Effector memory CD4-positive, alpha-beta T cell (primary cell): Measurements from ENCODE around the gene MALT1.

Experiments
- DNase-seq, 3 donors: peaks; one replicate each; pipeline ENCODE4 v3.0.0-alpha.2; 2020
- H3K27ac ChIP-seq: 2 replicates; pipeline ENCODE4 v1.7.0; 2013; ENCODE audit warnings: mild to moderate bottlenecking, low read length, moderate library complexity; ENCODE audit not compliant: insufficient read depth, poor library complexity, severe bottlenecking
- H3K27me3 ChIP-seq: replicated peaks from 2 replicates; pipeline ENCODE4 v1.7.0; 2013; ENCODE audit warnings: mild to moderate bottlenecking, low read length; ENCODE audit not compliant: insufficient read depth, control insufficient read depth, poor library complexity, severe bottlenecking
- H3K36me3 ChIP-seq: 2 replicates; pipeline ENCODE4 v1.7.0; 2013; ENCODE audit warnings: mild to moderate bottlenecking, low read length, moderate library complexity; ENCODE audit not compliant: control insufficient read depth, insufficient read depth
- H3K4me1 ChIP-seq: 2 replicates; pipeline ENCODE4 v1.7.0; 2013; ENCODE audit warnings: low read length, mild to moderate bottlenecking; ENCODE audit not compliant: control insufficient read depth, insufficient read depth, poor library complexity, severe bottlenecking
- H3K4me3 ChIP-seq: 2 replicates; pipeline ENCODE4 v1.7.0; 2013; ENCODE audit warnings: low read length, low read depth, mild to moderate bottlenecking; ENCODE audit not compliant: insufficient read depth, poor library complexity, severe bottlenecking
- H3K9me3 ChIP-seq: 2 replicates; pipeline ENCODE4 v1.7.0; 2013; ENCODE audit warnings: mild to moderate bottlenecking, low read length, moderate library complexity; ENCODE audit not compliant: control insufficient read depth

The MALT1 gene

GRCh38 chr18:58788971-58789875, 118.0 kb downstream of the MALT1 start:
- Histone ChIP-seq H3K27me3 (no peaks in the 10 kb centered on the region), H3K27ac (no peak overlapping the region), H3K36me3 (no peaks in the 10 kb centered on the region), H3K9me3 (no peaks in the 10 kb centered on the region), H3K4me3 (no peak overlapping the region), H3K4me1 (no peaks in the 10 kb centered on the region)
- no peak for DNase-seq

DNA sequence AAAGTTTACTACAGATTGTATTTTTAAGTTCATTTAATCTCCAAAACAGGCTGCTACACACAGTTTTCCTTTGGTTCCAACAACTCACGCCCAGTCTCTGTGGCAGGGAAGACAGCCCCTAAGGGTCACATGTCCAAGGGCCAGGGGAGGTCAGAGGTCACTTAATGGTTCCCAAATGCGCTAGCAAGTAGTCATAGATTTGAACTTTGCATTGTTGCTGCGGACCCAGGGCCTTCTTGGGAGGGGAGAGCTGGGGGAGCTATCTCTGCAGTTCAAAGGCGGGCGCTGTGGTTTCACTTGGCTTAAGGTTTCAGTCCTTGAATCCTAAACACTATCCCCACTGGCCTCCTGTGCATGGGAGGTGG, 118.6 kb downstream of the MALT1 start:
- no peak overlapping the region for H3K27ac ChIP-seq
- no peaks in the 10 kb centered on the region for H3K9me3 ChIP-seq
- H3K36me3 ChIP-seq, result no peaks in the 10 kb centered on the region
- no peak overlapping the region for H3K4me3 ChIP-seq
- H3K27me3 ChIP-seq, result no peaks in the 10 kb centered on the region
- H3K4me1 ChIP-seq, result no peaks in the 10 kb centered on the region
- no peak for DNase-seq

DNA sequence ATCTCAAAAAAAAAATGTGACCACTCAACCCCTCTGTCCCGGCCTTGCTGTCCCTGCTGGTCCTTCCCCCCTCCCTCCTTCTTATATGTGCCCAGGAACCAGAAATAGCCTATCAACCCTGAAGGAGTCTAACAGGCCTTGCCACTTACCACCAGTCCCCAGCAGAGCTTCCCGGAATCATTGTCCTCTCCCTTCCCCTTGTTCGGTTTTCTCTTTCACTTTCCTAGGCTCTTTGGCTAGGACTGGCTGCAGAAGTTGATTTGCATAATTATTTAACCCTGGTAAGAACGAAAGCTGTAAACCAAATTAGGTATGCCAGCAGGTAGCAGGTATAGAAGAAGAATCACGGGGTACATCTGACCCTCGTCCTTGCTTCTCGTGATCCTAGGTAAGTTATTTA, 120.8 kb downstream of the MALT1 start:
- no peak overlapping the region for H3K4me3 ChIP-seq
- no peaks in the 10 kb centered on the region for H3K27me3 ChIP-seq
- H3K4me1 ChIP-seq, result no peaks in the 10 kb centered on the region
- H3K27ac ChIP-seq, result no peak overlapping the region
- H3K9me3 ChIP-seq, result no peaks in the 10 kb centered on the region
- H3K36me3 ChIP-seq, result no peaks in the 10 kb centered on the region
- no peak for DNase-seq

DNA sequence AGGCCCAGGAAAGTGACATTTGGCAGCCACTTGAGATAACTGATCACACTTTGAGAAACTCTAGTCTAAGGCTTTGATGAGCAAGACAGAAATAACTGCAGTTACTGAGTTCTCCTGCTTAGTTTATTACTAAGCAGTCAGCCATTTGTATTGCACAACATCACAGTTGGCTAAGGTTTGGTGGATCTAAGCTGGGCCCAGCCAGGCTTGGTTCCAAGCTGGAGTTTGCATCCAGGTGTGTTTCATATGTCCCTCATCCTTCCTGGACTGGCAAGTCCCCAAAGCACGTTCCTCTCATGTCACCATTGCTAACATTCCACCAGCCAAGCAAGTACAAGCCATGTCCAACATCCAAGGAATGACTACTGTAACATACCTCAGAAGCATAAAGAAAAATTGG, 122.1 kb downstream of the MALT1 start:
- H3K27ac ChIP-seq, result no peak overlapping the region
- H3K9me3 ChIP-seq, result no peaks in the 10 kb centered on the region
- no peaks in the 10 kb centered on the region for H3K4me1 ChIP-seq
- H3K27me3 ChIP-seq, result no peaks in the 10 kb centered on the region
- H3K36me3 ChIP-seq, result no peaks in the 10 kb centered on the region
- DNase-seq, result no peak
- no peak overlapping the region for H3K4me3 ChIP-seq

DNA sequence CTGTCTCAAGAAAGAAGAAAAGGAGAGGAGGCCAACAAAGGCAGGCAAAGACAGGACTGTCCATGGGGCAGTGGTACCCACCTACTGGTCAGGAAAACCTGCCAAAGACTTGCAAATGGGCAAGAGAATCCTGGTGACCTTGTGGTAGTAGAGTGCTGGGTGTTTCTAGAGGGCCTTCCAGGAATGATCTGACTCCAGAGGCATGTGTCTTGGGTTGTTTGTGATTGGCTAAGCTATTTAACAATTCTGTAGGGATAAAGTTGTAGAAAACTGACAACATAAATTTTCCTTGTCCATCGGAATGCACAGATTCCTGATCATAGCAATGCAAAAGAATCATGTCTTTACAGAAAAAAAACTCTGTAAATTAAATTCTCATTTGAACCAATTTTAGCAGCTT, 125.0 kb downstream of the MALT1 start:
- Histone ChIP-seq H3K36me3 (no peaks in the 10 kb centered on the region), H3K27me3 (no peaks in the 10 kb centered on the region), H3K27ac (no peak overlapping the region), H3K4me3 (no peak overlapping the region), H3K4me1 (no peaks in the 10 kb centered on the region), H3K9me3 (no peaks in the 10 kb centered on the region)
- DNase-seq, result no peak

DNA sequence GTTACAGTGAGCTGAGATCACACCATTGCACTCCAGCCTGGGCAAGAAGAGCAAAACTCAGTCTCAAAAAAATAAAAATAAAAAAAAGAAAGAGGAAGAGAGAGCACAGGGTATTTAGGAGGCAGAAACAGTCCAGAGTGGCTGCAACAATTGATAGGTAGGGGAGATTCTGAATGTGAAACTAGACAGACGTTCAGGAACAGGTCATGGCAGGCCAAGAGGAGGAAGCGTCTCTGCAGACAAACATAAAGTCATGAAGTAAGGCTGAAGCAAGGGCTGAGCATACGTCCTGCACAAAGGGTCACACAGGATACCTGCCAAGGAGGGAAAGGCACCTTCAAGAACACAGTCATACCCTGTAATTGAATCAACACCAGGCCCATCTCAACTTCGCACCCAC, 129.3 kb downstream of the MALT1 start:
- no peaks in the 10 kb centered on the region for H3K27me3 ChIP-seq
- no peak for DNase-seq

DNA sequence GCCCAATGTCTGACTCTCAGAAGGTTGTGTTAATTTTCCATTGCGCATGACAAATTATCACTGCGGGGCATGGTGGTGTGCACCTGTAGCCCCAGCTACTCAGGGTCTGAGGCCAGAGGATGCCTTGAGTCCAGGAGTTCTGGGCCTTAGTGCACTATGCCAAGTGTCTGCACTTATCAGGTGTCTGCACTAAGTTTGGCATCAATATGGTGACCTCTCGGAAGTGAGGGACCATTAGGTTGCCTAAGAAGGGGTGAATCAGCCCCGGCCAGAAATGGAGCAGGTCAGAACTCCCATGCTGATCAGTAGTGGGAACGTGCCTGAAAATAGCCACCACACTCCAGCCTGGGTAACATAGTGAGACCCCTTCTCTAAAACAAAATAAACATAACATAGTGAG, 131.7 kb downstream of the MALT1 start:
- H3K9me3 ChIP-seq, result no peaks in the 10 kb centered on the region
- no peaks in the 10 kb centered on the region for H3K4me1 ChIP-seq
- no peaks in the 10 kb centered on the region for H3K36me3 ChIP-seq
- no peaks in the 10 kb centered on the region for H3K27me3 ChIP-seq
- no peak overlapping the region for H3K4me3 ChIP-seq
- no peak overlapping the region for H3K27ac ChIP-seq
- DNase-seq, result no peak

More for the DNA sequence above, 129.3 kb downstream of the MALT1 start:
- no peak overlapping the region for H3K4me3 ChIP-seq
- H3K27ac ChIP-seq, result no peak overlapping the region
- H3K4me1 ChIP-seq, result no peaks in the 10 kb centered on the region
- H3K9me3 ChIP-seq, result no peaks in the 10 kb centered on the region
- H3K36me3 ChIP-seq, result no peaks in the 10 kb centered on the region

DNA sequence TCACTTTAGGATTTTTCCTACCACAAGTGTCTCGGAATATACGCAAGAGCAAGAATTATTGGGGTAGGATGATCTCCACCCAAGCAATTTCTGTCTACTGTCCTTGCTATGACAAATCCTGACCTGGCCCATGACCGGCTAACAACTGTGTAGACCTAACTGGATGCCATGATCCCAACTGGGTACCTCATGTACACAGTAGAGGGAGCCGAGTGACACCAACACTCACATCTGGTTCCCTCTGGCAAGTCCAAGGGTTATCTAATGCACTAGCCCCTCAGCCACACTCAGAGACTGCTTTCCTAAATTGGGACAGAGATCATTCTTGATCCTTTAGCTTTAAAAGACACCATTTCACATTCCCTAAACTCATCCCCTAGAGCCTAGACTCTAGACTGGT, 132.7 kb downstream of the MALT1 start:
- Histone ChIP-seq H3K27ac (no peak overlapping the region), H3K9me3 (no peaks in the 10 kb centered on the region), H3K4me3 (no peak overlapping the region), H3K27me3 (no peaks in the 10 kb centered on the region), H3K36me3 (no peaks in the 10 kb centered on the region), H3K4me1 (no peaks in the 10 kb centered on the region)
- DNase-seq, result no peak
